NCI-H1930 (cell line): ENCODE data around the gene CTNNA1.

Experiments
- DNase-seq, 2 experiments: peaks; one replicate each; lab custom pipeline; 2025; lab: John Stamatoyannopoulos, UW

Gene CTNNA1

DNA sequence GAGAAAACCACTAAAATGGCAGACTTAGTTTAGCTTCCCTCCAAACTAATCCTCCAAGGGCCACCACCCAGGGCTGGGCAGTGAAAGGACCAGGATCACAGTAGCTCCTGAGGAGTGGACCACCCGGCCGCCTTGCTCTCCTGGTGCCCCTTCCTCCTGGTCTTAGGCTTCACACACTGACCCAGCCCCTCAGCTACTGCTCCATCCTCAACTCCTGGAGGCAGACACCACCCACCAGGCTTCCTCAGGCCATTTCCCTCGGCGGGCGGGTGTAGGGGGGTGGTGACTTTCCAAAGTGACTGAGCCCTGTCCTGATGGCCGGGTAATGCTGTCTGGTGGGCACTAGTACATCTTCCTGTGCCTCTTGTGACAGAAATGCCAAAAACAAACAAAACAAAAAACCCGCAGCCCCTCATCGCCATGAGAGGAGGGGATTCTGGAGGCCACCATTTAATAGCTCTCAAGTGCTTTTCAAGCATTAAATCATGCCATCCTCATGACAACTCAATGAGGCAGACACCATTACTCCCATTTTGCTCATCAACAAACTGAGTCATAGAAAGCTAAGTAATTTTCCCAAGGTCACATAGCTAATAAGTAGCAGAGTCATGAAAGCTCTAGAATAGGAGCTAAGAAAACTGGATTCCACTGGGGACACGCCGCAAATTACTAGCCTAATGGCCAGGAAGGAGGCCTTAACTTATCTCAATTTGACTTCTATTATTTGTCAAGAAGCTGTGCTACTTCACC lies 213.2 kb downstream of the CTNNA1 start:
- DNase-seq: no peak

DNA sequence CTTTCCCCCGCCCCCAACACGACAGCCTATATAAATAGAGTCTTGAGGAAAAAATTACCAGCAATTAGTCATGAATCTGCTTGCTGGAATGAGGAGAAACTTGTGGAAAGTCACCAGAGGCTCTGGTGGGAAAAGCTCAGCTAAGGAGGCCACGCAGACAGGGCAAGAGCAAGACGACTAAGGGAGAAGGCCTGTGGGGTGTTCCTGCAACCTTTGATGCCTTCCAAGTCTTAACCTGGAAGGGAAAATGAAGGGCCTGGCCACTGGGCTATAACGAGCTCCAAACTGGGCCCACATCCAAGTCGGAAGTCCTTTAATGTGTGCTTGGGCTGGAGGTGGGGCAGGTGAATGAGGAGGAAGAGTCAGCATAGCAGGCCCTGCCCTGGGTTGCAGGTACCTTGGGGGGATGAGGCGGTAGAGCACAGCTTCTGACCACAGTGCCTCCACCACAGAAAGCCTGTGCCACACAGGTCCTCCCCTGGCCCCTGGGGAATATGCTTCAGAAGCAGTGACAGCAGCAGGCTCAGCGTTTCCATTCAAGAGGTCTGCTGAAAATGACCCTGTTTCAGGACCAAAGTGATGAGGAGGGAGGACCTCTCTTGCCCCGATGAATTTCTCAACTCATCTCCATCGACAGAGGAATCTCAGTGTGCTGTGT lies 214.7 kb downstream of the CTNNA1 start:
- no peak for DNase-seq

DNA sequence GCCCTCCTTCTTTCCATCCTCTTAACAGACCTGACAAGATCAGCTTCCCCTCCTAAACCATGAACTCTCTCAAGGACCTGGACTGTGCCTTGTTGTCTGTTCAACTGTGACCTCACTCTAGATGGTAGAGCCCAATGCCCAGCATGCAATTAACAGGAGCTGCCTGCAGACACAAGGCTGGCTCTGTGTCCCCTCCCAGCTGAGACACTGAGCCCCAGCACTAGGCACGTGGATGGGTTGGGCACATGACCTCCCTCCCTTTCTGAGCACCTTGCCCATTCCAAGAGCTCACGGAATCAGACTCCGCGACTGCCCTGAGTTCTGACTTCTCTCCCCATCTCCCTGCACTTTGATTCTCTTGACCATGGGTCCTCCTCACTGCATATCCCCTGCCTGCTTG lies 215.4 kb downstream of the CTNNA1 start:
- no peak for DNase-seq

DNA sequence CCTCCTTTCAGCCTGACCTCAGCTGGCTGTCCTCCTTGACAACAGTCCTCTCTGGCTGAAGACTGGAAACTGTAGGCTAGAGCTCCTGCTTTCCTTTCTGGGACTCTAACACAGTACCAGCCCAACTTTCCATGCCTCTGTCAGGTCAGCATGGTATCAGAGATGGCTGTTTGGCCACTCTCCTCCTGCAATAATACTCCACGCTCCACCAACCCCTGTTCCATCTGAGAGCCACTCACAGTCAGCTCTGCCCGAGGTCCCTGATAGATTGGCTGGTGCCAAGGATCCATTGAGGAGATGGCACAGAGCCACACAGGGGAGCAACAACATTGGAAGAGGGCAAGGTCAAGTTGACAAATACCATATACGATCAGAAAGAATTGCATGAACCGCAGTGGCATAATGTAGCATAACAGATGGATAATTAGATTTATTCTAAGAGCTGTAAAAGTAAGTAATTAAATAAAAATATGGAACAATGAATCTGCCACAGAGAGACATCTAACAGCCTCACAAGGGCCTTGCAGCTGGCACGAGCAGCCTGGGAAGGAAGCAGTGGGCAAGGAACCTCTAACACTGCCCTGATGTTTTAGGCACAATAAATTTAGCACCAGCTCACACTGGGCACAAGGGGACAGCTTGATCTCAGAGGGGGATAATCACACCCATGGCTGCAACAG lies 216.2 kb downstream of the CTNNA1 start:
- DNase-seq: no peak

DNA sequence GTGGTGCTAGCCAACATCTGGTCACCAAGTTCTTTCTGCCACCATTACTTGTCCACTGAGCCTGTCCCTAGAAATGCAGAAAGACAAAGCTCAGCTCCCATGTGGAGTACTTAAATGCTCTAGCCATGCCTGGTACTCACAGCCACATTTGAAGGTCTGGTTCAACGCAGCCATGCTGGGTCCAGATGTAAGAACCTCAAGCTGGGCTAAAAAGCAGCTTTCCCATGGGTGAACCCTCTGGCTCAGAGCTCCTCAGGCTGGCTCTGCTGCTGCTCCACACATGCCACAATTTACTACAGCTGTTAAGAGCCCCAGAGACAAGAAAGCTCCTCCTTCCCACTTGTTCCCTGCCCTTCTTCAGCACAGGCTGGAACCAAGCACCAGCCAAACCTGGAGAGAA lies 219.0 kb downstream of the CTNNA1 start:
- DNase-seq: no peak

DNA sequence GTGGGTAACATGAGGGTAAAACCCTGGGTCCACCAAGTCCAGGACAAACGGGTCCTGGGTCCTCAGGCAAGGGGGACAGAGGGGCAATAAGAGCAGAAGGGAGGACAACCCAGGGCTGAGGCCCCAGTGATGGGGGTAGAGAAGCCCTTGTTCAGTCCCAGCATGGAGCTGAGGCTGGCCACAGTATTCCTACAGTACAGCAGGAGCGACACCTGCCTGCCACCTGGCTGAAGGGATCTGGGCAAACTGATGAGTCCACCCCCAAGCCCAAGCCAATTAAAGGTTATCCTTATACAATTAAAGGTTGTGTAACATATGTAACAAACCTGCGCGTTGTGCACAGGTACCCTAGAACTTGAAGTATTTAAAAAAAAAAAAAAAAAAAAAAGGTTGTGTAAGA lies 219.6 kb downstream of the CTNNA1 start:
- DNase-seq: no peak

DNA sequence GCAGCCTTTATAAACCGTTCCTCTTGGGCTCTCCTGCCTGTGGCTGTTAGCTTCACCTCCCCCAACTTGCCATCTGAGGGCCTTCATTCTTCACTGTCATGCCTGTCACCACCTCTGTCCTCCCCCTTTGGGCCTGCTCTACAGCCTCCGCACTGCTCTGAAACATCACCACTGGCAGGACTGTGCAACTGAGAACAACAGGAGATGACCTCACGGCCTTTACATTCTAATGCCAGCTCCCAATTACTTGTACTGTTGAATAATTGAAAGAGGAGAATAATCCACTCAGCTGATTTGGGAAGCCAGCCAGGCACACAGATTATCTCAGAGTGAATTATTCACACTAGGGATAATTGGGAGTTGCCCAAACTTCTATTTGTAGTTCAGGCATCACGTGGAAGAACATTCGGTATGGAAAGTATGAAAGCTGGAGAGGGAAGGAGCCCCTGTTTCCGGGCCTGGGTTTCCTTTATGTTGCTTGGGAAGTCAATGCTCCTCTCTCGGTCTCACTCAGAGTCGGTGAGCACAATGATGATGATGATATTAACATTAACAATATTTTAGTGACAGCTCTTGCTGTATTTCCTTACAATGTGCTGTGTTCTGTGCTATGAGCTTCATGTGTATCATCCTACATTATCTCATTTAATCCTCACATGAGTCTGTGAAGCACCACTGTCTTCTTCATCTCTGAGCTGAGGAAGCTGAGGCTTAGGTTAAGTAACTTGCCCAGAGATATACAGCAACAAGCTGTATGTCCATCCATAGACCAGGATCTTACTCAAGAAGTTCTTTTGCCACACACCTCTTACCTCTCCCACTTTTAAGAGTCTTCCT lies 221.2 kb downstream of the CTNNA1 start:
- DNase-seq: no peak

DNA sequence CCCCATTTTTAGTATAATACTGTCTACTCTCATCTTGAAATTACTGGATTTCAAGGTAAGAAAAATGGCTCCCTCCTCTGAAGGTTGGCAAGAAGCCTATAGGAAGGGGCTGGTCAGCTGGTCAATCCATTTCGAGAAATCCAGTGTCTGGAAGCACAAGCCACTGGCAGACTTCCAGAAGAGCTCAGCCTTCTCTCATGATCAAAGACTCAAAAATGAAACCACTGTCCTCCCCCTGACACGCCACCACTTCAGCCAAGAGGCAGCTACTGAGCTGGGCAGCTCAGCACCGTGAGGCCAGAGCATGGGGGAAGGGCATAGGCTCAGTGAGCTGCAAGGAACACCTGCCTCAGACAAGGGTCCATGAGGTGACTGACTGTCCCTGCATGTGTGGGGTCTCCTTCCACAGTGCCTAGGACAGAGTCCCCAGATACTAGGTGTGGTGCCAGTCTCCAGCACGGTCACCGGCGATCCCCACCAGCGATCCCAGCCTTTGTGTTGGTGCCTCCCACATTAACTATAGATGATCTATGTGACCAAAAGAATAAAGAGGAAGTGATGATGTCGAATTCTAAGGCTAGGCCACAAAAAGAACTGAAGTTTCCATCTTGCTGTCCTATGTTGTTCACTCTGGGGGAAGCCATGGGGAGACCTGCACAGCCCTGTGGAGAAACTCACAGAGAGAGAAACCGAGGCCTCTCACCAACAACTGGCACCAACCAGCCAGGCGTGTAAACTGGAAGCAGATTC lies 222.0 kb downstream of the CTNNA1 start:
- no peak for DNase-seq

DNA sequence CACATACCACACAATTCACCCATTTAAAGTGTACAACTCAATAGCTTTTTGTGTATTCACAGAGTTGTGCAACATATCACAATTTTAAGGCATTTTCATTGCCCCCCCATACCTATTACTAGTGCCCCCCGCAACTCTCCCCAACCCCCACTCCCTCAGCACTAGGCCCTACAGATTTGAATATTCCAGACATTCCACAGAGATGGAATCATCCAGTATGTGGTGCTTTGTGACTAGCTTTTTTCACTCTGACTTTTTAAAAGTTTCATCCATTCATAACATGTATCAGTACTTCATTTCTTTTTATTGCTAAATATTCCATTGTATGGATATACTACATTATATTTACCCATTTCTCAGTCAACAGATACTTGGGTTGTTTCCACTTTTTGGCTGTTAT lies 224.9 kb downstream of the CTNNA1 start:
- no peak for DNase-seq

DNA sequence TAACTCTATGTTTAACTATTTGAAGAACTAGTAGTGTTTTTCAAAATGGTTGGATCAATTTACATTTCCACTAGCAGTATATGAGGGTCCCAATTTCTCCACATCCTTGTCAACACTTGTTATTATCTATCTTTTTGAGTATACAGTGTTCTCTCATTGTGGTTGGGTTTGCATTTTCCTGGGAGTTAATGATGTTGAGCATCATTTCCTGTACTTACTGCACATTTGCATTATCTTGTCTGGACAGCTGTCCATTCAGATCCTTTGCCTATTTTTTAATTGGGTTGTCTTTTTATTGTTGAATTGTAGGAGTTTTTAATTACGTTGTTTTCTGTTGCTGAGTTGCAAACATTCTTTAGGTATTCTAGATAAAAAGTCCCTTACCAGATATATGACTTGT lies 225.4 kb downstream of the CTNNA1 start:
- DNase-seq: no peak

DNA sequence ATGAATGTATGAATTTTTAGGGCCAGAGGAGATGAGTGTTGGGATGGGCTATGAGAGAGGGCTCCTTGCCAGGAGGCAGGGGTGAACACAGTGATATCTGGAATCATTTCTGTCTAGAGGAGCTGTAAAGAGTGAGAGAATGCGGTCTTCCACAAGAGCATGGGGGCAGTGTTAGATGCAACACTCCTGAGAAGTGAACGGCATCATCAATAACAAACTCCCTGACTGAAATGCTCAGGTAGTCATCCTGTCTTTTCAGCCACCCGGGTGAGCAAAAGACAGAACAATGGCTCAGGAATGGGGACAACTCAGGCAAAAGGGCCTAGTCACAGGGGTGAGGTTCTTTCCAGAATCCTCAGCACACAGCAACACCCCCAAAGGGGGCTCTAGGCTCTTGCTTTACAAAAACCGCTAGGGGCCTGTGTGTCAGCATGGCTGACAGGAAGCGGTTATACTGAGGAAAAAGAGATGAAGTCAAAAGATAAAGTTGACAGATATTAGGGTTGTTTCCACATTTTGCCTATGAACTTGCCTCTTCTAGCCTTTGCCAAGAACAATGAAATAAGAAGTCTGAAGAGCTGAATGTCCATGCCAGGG lies 226.6 kb downstream of the CTNNA1 start:
- DNase-seq: no peak

DNA sequence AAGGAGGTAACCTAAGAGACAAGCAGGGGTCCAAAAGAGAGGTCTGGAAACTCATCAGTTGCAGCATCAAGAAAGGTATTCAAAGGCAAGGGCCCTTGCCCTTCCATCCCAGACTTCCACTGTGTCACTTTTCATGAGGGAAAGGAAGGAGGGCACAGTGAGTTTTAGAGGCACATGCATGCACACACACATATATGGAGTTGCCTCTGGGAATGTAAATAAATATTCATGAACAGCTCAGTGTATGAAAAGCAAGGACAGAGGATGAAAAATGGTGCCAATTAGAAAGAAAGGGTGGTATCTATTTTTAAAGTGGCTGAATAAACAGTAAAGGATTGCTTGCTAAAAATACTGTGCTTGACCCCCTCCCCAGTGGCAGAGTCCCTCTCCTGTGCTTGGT lies 227.2 kb downstream of the CTNNA1 start:
- DNase-seq: no peak

DNA sequence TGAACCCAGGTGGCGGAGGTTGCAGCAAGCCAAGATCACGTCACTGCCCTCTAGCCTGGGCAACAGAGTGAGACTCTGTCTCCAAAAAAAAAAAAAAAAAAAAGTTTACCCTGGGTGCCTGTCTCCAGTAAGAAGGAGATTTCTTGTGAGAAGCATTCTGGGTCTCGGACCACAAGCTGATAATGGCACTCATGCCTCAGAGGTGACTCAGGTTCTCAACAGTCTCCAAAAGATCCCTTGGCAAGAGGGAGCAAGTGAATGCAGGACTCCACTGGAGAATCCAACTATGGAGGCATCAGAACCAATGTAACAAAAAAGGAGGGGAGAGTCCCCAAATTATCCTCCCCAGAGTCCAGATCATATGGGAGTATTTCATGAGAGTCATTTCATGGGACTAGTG lies 227.9 kb downstream of the CTNNA1 start:
- no peak for DNase-seq

DNA sequence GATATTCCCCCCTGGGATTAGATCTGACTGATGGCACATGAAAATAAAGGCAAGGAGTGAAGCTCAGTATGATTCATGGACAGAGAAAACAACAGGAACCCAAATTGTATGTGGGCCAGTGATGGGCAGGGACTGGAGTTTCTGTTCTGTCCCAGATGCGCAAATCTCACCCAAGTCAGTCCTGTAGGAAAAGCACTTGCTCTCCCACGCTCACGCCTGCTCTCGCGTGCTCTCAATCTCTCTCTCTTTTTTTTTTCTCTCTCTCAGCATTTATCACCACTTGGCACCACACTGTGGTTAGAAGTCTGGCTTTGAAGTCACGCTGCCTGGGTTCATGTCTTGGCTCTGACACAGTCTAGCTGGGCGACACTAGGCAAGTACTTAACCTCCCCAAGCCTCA lies 228.4 kb downstream of the CTNNA1 start:
- DNase-seq: no peak

DNA sequence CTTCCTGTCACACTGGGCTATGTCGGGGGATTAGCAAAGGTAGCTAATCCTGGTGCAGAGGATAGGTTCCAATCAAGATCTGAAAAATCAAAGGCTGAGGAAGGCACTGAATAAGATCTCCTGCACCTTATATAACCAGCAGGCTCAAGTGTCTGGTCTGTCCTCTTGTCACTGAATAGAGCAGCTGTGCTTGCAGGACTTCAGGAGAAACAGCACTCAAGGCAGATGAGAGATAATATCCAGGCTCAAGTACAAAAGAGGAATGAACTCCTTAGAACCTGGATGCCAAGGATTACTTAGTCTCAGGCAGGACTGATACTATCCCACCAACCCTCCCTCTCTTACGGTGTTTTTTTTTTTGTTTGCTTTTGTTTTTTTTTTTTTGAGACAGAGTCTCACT lies 230.8 kb downstream of the CTNNA1 start:
- no peak for DNase-seq
